Ovary (tissue), 3 donors: ENCODE measurements around the gene LDAH.

ENCODE experiments used
- EP300 ChIP-seq: sonication (generic); formaldehyde crosslinking; IDR thresholded peaks from one replicate; pipeline ENCODE4 v1.6.1; 2017; ENCODE audit warnings: antibody characterized with exemption
- POLR2A ChIP-seq: fragments of 450-650 bp; IDR thresholded peaks from one replicate; pipeline ENCODE4 v1.6.1; 2017; ENCODE audit warnings: antibody characterized with exemption, mild to moderate bottlenecking, moderate library complexity
- TF ChIP-seq, protein P1 (sequence below), 3 donors: fragments of 450-650 bp in 2 of 3; fragments of 200-600 bp in 1 of 3; IDR thresholded peaks; one replicate each; pipeline versions ENCODE4 v1.5.1 to v1.8.0; 2016 to 2022; ENCODE audit warnings: antibody characterized with exemption in 3 of 3, mild to moderate bottlenecking in 1 of 3
- donor health status: DM: no; HTN: no; CAD: no.

DNA sequence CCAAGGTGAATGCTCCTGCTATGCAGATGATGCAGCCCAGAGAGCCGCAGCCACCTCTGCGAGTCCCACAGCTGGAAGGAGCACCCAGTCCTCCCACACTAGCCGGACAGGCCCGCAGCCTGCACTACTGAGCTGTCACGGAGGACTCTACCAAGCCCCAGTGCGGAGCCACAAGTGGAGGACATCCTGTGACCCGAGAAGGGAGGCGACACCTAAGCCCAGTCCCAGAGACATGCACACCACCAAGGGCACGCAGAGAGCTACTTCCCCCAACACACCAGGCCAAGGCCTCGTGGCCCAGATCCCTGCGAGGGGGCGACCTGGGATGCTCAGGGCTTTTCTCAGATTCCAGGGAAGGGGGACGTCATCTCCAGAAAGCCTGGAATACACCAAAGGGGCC is 184.9 kb downstream of the LDAH start:
- TF ChIP-seq EP300 (no peak), POLR2A (no peak)
- TF ChIP-seq, protein P1, sequence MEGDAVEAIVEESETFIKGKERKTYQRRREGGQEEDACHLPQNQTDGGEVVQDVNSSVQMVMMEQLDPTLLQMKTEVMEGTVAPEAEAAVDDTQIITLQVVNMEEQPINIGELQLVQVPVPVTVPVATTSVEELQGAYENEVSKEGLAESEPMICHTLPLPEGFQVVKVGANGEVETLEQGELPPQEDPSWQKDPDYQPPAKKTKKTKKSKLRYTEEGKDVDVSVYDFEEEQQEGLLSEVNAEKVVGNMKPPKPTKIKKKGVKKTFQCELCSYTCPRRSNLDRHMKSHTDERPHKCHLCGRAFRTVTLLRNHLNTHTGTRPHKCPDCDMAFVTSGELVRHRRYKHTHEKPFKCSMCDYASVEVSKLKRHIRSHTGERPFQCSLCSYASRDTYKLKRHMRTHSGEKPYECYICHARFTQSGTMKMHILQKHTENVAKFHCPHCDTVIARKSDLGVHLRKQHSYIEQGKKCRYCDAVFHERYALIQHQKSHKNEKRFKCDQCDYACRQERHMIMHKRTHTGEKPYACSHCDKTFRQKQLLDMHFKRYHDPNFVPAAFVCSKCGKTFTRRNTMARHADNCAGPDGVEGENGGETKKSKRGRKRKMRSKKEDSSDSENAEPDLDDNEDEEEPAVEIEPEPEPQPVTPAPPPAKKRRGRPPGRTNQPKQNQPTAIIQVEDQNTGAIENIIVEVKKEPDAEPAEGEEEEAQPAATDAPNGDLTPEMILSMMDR (IDR thresholded peaks at IDR 0.05) = no peak
